GM06990 (cell line): Measurements from ENCODE around the gene SPSB3.

Experiments used
- DNase-seq: peaks from one replicate; pipeline ENCODE4 v3.0.0-alpha.2; 2011; ENCODE audit not compliant: insufficient read length; ENCODE audit errors: extremely low read depth
- H3K27me3 ChIP-seq: replicated peaks from 2 replicates; pipeline ENCODE4 v1.6.0; 2011; ENCODE audit warnings: low read length; ENCODE audit not compliant: control insufficient read depth, insufficient read depth
- H3K36me3 ChIP-seq: 2 replicates; pipeline ENCODE4 v1.5.1; 2011; ENCODE audit warnings: low read length; ENCODE audit not compliant: control insufficient read depth, insufficient read depth
- H3K4me3 ChIP-seq: replicated peaks from 2 replicates; pipeline ENCODE4 v1.5.1; 2011; ENCODE audit warnings: low read depth, mild to moderate bottlenecking, control low read depth, low read length
- TF ChIP-seq, protein P1 (sequence below): IDR thresholded peaks from 2 replicates; pipeline ENCODE4 v1.5.1; 2011; ENCODE audit warnings: low read length, control low read depth, mild to moderate bottlenecking, inconsistent platforms; ENCODE audit not compliant: insufficient read depth, poor library complexity, severe bottlenecking

Gene SPSB3

DNA sequence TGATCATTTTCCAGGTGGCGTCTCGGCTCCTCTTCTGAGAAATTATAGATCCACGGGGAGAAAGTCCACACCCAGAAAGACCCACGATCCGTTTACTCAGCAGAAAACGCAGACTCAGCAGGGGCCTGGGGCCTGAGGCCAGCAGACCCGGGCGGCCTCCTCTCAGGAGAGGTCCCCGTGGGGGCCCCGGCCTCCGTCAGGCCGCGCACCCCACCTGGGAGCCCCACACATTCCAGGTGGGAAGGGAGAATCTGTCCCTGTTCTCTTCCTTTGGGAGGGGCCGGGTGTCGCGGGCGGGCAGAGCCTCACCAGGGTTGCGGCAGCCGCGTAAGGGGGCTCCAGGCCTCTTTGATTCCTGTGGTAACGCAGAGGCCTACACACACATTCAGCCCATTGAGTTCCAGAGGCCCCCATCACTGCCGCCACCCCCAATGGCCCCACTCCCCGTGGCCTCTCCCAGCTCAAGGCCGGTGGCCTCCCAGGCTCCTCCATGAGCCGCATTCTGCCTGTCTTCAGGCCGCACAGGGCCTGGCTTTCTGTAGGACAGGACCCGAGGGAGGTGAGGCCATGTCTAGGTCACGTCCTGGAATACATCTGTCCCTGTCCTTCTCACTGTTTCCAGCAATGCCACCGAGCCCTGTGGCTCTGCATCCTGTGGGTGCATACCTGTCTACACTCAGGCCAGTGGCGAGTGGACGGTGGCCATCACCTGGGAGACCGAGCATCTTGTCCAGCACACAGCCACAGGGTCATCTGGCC lies 12.7 kb upstream of the SPSB3 start:
- TF ChIP-seq, protein P1, sequence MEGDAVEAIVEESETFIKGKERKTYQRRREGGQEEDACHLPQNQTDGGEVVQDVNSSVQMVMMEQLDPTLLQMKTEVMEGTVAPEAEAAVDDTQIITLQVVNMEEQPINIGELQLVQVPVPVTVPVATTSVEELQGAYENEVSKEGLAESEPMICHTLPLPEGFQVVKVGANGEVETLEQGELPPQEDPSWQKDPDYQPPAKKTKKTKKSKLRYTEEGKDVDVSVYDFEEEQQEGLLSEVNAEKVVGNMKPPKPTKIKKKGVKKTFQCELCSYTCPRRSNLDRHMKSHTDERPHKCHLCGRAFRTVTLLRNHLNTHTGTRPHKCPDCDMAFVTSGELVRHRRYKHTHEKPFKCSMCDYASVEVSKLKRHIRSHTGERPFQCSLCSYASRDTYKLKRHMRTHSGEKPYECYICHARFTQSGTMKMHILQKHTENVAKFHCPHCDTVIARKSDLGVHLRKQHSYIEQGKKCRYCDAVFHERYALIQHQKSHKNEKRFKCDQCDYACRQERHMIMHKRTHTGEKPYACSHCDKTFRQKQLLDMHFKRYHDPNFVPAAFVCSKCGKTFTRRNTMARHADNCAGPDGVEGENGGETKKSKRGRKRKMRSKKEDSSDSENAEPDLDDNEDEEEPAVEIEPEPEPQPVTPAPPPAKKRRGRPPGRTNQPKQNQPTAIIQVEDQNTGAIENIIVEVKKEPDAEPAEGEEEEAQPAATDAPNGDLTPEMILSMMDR, result no peak

DNA sequence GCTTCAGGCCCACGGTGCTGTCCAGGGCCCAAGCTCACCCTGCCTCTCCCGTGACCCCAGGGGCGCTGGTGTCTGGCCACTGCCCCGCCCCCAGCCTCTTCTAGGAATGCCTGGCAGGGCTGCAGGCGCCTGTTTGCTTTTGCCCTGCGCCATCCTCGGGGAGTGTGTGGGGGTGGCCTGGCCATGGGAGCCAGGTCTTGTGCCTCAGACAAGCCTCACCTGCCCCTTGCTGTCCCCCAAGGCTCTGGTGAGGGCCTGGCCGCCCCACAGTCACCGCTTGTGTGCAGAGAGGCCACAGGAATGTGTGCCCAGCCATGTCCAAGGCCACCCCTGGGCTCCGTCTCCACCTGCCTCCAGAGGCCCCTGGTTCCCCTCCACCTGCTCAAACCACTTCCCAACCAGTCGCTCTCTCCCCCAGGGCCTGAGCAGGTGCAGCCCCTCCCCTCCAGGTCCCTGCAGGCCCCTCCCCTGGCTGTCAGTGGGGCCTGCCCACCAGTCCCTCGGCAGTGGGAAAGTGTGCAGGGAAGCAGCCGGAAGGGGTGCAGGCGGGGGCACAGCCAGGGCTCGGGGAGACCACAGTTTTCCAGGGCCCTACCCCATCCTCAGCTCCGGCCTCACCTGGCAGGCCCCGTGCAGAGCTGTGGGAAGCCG lies 12.0 kb upstream of the SPSB3 start:
- DNase-seq, result peak; percentile 7
- Histone ChIP-seq H3K36me3 (peaks cover 3% of the 10 kb centered on the region), H3K27me3 (no peaks in the 10 kb centered on the region), H3K4me3 (no peak overlapping the region)
- TF ChIP-seq, protein P1, result no peak

More for the DNA sequence above, 12.7 kb upstream of the SPSB3 start:
- no peak for DNase-seq
- Histone ChIP-seq H3K4me3 (no peak overlapping the region), H3K36me3 (peaks cover 3% of the 10 kb centered on the region), H3K27me3 (no peaks in the 10 kb centered on the region)

DNA sequence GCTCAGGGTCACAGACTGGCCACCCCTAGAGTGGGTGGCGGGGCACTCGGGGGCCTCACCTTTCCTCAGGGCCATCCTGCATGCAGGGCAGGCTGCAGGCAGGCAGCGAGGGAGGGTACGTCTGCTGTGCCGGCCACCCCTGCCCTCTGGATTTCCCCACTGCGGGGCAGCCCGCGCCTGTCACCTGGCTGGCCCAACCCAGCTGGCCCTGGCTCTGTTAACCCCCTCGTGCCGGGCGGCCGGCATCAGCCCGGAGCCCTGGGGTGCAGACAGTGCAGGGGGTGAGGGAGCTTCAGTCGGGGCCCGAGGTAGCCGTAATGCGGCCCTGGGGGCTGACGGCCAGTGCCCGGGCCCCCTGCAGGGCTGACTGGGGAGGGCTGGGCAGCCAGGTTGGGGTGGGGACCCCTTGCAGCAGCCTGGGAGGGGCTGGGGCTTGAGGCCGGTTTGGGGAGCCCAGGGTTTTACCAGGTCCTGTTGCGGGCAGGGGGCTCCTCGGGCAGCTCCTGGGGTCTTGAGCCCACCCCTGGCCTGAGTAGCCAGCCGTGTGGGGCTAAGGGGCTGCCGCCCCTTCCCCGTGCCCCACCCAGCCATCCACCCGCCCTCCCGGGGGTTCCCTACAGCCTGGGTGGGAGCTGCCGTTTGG lies 11.3 kb upstream of the SPSB3 start, which contains the start of gene IGFALS:
IGFALS (minus strand) TSS at position 128 of the 643 bp plus-strand sequence; CDS start at position 75, 53 bp downstream.
- Histone ChIP-seq H3K4me3 (no peak within 1 kb of the TSS), H3K36me3 (peaks cover 3% of the 10 kb centered on the region), H3K27me3 (no peaks in the 10 kb centered on the region)
- TF ChIP-seq, protein P1, result no peak
- no peak for DNase-seq

DNA sequence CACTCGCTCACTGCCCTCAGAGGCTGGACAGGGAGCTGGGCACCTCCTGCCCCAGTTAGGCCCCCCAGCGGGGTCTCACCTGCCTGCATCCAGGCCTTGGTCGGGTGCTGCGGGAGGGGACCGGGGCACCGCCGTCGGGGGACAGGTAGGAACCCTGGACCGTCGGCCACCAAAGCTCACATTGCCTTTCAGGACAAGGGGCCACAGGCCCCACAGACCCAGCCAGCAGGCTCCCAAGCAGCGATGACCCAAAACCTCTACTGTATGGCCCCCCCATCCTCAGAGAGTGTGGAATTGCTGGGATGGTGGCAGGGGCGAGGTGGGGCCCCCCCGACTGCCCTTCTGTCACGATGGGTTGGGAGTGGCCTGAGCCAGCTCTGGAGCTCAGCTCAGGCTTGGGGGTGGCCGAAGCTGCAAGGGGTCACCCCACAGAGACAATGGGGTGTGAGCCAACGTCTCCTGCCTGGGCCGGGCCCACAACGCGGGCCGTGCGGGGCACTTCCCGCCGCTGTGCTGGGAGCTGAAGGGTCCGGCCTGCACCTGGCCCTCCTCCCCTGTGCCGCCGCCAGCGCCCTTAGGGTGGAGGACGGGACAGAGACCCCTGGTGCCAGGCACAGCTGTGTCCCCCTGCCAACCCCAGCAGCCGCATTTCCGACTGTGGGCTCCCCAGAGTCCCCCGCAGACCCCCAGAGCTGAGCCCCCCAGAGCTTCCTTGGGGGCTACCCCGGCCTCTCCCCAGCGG lies 10.6 kb upstream of the SPSB3 start:
- Histone ChIP-seq H3K4me3 (no peak overlapping the region), H3K36me3 (peaks cover 8% of the 10 kb centered on the region), H3K27me3 (no peaks in the 10 kb centered on the region)
- TF ChIP-seq, protein P1, result no peak
- no peak for DNase-seq

DNA sequence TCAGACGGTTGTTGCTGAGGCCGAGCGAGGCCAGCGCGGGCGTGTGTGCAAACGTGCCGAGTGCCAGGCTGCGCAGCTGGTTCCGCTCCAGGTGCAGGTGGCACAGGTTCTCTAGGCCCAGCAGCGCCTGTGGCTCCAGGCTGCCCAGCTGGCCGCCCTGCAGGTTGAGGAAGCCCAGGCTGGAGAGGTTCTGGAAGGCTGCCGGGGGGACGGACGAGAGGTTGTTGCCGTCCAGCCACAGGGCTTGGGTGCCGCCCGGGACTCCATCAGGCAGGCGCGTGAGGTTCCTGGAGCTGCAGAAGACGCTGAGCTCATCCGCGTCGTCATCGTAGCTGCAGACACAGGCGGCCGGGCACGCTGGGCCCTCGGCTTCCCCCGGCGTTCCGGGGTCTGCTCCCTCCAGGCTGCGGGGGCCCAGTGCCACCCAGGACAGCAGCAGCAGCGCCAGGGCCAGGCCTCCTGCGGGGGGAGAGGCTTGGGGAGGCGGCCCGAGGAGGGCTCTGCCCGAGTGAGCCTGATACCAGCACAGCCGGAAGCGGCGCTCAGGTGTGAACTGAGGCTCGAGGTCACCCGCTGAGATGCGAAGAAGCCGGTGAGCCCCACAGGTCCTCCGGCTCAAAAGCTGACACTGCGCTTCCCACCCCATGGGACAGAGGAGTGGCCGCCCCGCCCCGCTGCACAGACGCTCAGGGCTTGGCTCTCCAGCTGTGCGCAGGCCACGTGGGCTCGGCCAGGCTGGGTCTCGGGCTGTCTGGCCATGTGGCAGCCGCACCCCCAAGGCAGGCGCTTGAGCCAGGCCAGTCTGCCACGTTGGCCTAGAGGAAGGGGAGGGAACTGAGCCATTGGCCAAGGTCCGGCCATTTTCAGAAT lies 9.8 kb upstream of the SPSB3 start:
- Histone ChIP-seq H3K4me3 (no peak overlapping the region), H3K36me3 (peaks cover 8% of the 10 kb centered on the region), H3K27me3 (no peaks in the 10 kb centered on the region)
- TF ChIP-seq, protein P1, result no peak
- DNase-seq, result peak; percentile 15
